Right hindlimb (tissue), 1 donor: ENCODE measurements around the gene PHETA1.

Experiments used
- DNase-seq: peaks from one replicate; pipeline ENCODE4 v3.0.0-alpha.2; 2018

The PHETA1 gene, protein sequence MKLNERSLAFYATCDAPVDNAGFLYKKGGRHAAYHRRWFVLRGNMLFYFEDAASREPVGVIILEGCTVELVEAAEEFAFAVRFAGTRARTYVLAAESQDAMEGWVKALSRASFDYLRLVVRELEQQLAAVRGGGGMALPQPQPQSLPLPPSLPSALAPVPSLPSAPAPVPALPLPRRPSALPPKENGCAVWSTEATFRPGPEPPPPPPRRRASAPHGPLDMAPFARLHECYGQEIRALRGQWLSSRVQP

DNA sequence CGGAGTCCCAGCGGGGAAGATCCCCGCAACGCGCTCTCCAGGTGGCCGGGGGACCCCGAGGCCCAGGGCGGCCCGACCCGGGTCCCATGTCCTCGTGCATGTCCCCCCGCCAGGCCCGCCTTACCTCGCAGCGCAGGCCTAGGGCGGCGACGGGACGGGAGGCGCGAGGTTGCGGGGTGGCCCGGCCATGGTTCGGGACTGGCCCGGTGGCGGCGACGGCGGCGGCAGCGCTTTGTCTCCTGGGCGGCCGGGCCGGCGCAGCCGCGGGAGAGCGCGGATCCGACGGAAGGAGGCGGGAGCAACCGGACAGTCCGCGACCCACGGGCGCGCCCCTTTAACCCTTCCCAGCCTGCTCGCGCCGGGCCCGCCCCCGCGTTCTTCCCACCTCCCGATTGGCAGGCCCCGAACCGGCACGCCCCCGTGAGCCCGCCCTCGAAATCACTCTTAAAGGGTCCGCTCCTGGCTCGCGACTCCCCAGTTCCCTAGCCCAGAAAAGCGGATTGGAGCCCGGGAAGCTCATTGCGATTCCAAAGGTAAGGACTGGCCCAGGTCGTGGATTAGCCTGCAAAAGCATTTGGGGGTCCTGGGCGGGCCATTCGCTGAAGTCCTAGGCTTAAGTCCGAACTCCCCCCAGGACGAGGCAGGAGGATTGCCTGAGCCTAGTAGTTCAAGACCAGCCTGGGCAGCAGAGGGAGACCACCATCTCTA is at the start of gene PHETA1:
PHETA1 (minus strand) TSS at position 308 of the 708 bp plus-strand sequence. CDS start 5,668 bp downstream, outside the sequence.
- DNase-seq, result peak; percentile 95

DNA sequence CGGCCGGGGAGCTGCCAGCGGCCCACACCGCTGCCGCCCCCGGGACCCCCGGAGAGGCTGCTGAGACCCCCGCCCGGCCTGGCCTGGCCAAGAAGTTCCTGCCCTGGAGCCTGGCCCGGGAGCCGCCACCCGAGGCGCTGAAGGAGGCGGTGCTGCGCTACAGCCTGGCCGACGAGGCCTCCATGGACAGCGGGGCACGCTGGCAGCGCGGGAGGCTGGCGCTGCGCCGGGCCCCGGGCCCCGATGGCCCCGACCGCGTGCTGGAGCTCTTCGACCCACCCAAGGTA is 49.6 kb upstream of the PHETA1 start:
- DNase-seq, result no peak

DNA sequence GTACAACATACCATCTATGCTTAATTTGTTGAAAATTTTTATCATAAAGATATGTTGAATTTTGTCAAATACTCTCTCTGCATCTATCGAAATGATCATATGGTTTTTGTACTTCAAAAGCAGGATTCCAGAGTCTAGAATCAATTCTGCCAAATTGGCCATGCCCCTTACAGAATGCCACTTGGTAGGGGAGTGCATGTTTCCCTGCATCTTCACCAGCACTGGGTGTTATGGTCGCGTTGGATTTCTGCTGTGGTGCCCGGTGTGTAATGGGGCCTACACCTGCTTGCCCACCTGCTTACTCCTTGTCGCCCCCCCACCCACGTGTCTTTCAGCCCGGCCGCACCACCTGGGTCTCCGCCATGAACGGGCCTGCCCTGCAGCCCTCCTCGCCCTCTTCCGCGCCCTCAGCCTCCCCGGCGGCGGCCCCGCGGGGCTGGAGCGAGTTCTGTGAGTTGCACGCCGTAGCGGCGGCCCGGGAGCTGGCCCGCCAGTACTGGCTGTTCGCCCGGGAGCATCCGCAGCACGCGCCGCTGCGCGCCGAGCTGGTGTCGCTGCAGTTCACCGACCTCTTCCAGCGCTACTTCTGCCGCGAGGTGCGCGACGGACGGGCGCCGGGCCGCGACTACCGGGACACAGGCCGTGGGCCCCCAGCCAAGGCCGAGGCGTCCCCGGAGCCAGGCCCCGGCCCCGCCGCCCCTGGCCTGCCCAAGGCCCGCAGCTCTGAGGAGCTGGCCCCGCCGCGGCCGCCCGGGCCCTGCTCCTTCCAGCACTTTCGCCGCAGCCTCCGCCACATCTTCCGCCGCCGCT is 49.1 kb upstream of the PHETA1 start:
- DNase-seq, result no peak

DNA sequence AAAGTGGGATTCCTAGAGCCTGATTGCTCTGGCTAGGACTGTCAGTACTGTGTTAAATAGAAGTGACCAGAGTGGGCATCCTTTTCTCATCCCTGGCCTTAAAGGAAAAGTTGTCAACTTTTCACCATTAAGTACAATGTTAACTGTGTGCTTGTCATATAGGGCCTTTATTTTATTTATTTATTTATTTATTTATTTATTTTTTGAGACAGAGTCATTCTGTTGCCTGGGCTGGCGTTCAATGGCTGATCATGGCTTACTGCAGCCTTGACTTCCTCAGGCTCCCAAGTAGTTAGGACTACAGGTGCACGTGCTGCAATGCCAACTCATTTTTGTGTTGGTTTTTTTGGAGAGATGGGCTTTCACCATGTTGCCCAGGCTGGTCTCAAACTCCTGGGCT is 48.4 kb upstream of the PHETA1 start:
- no peak for DNase-seq

DNA sequence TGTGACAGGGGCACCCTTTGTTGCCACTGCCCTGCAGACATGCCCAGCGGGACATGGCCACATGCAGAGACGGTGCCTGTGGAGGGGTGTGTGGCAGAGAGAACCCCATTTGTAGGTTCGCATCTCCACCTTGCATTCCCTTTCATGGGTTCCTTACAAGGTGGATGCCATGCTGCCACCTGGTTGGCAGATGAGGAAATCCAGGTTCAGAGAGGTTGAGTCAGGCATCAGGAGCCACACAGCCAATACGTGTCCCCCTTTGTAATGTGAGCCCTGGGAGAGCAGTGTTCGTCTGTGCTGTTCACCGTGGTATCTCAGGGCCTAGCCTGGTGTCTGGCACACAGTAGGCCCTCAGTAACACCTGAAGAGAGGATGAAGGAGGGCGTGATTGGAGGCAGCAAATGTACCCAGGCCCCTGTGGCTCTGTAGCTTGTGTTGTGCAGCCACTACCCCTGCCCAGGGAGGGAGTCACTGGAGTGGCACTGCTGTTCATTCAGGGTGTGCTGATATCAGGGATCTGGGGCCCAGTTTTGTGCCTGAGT is 45.9 kb upstream of the PHETA1 start:
- no peak for DNase-seq

DNA sequence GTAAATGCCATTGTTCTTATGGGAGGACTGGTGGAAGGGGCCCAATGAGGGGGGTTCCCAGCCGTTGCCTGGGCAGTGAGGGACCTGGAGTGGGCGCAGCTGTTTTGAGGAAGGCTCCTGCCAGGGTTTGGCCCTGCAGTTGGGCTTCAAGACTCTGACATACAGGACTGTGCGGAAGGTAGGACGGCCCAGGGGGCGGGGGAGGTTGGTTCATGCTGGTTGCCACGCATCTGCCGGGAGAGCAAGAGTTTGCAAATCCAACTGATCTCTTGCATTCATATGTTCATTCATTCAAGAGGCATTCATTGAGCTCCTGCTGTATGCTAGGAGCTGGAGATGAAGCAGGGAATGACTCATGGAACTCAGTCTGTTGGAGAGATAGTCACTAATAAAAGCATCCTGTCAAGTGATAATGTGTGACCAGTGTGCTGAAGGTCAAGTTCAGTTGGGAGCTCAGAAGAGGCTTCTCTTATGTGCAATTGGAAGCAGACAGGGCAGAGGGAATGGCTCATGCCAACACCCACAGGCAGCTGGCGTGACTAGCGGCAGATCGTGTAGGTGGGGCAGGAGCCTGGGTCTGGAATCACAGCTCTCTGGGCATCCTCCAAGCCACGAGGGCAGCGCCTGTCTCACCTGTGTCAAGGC is 44.7 kb upstream of the PHETA1 start:
- DNase-seq, result no peak

DNA sequence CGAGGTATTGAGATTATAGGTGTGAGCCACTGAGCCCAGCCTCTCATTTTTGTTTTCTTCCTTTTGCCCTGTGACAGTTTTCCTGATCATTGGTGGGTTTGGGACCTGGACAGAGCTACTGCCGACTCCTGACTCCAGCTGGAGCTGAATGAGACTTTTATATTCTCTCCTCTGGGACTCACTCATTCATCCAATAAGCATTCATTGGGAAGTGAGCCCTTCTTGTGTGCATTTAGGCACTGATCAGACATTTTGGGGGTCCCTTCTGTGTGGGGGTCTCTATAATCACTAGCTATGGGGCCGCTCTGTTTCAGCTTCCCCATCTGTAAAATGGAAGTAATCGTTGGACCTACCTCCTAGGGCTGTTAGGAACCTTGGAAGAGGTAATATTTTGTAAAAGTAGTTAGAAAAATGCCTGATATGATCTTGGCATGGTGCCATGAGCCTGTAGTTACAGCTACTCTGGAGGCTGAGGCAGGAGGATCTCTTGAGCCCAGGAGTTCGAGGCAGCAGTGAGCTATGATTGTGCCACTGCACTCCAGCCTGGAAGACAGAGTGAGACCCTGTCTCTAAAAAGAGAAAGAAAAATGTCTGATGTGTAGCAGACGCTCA is 44.0 kb upstream of the PHETA1 start:
- no peak for DNase-seq

DNA sequence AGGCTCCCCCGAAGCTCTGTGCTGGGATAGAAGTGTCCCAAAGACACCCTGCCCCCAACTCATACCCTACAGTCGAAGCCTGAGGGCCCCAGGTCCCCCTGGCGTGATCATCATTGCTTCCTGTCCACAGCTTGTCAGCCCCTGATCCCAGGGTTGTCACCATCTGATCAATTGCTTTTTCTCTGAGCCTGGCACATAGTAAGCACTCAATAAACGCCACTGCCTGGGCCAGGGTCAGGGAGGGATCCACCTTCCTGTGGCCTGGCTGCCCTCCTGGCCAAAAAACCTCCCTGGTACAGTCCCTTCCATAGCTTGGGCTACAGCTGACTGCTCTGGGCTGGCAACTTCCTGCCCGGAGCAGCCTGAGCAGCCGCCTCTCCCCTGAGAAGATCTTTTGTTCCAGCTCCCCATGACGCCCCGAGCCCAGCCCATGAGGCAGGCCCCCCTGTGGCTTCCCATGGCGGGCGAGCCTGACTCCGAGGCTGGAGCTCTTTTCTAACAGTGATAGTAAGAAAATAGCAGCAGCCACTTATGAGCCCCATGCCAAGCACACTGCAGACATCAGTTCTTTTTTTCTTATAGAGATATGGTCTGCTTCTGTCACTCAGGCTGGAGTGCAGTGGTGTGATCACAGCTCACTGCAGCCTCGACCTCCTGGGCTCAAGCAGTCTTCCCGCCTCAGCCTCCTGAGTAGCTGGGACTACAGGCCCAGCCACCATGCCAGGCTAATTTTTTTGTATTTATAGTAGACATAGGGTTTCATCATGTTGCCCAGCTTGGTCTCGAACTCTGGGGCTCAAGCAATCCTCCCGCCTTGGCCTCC is 43.3 kb upstream of the PHETA1 start:
- no peak for DNase-seq

DNA sequence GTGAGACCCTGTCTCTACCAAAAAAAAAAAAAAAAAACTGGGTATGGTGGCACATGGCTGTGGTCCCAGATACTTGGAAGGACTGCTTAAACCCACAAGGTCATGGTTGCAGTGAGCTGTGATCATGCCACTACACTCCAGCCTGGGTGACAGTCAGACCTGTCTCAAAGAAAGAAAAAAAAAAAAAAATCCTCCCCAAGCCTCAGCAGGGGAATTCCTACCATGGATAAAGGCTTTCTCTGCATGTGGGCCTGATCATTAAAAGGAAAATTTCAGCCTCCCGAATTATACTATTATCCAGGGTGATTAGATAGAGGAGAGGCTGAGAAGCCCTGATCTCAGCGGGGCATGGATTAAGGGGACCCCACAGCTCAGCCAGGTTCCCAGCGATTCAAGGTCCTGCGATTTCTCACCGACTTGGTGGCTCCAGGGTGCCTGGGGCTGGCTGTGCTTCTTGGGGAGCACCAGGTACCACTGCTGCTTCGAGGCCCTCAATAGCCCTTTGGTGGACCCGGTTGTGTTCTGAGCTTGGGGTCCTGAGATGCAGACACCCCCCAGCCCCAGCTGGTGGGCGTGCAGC is 42.4 kb upstream of the PHETA1 start:
- DNase-seq, result no peak

DNA sequence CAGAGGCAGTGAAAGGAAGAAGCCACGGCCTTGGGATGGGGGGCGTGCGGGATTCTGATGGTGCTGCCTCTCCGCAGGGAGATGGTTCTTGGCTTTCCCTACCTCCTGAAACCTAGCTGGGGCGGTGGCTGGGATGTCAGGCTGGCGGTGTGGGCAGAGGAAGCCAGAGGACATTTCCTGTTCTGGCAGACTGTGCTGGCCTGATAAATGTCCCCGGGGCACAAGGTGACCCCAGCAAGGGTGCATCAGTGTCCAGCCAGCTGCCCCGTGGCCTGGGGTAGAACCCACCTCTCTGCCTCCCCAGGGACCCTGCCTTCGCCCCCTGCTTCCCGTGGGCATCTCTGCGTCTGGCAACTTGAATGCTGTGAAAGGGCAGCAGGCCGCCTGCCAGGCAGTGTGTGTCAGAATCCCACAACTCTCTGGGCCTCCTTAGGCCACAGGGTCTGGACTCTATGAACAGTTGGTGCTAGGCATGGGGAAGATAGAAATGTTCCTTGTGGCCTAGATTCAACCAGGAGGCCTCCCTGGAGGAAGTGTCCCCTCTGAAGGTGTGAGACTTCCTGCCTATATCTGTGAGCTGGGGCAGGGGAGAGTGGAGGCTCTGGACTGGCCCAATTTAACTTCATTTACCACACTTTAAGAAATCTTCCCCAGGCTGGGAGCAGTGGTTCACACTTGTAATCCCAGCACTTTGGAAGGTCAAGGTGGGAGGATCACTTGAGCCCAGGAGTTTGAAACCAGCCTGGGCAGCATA is 41.7 kb upstream of the PHETA1 start:
- no peak for DNase-seq

DNA sequence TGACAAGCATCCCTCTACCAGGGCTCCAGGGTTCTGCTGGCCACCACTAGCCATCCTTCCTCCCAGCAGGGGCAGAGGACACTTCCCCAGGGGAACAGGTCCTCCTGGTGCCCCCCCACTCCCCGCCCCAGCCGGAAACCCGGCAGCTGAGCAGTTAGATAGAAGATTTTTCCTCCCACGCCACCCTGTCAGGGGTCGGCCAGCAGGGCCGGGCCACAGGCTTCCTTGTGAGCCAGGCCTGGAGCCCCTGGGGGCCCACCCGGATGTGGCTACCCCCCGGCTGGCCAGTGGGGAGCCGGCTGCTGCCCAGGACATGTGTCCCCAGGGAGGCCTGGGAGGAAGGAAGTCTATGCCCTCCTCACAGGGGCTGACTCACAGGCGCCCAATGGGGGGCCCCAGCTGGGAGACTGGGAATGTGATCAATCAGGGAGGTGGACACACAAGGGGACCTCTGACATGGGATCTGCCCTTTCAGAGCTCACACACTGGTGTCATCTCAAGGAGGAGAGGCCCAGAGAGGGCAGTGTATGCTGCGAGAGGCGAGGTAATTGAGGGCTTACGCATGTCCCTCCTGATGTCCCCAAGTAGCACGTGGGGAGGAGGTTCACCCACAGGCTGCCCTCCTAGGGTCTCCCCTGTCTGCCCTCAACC is 41.0 kb upstream of the PHETA1 start:
- DNase-seq, result peak; percentile 67

DNA sequence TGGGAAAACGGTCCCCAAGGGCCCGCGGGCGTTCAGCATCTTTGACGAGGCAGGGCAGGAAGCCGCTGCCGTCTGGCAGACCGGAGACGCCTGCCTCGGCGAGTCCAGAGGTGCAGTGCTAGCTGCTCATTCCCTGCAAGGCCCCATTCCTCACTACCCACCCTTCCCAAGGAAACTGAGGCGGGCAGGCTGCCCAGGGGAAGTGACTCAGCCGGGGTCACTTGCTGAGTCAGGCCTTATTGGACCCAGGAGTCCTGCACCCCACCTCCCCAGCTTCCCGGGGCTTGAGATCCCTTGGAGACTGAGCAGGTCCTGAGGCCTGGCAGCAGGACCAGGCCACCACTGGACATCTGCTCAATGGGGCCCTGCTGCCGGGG is 40.5 kb upstream of the PHETA1 start:
- no peak for DNase-seq

DNA sequence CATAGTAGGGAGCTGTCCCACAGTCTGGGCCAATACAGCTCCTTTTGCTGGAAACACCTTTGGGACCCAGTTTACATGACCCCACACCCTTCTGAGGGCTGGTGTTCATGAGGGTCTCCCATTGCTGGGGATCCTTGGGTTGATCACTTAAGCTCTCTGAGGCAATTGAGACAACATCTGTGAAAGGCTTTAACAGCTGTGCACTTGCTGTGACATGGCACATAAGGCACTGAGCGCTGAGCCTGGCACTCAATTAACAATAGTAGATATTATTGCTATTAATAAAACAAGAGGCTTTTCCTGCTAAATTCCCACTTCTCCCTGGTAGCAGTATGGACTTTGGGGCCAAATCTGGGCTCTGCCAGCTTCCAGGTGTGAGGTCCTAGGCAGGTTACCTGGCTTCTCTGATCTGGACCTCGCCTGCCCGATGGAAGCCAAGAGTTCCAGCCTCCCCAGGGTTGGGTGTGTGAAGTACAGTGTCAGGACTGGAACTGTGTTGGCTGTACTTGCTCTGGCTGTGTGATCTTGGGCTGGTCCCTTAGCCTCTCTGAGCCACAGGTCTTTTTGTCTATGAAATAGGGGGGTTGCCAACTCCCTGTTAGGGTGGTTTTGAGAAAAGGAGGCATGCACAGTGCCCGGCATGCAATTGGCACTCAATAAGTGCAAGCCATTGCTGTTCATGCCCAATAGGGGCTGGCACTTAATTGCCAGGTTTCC is 39.9 kb upstream of the PHETA1 start:
- no peak for DNase-seq

DNA sequence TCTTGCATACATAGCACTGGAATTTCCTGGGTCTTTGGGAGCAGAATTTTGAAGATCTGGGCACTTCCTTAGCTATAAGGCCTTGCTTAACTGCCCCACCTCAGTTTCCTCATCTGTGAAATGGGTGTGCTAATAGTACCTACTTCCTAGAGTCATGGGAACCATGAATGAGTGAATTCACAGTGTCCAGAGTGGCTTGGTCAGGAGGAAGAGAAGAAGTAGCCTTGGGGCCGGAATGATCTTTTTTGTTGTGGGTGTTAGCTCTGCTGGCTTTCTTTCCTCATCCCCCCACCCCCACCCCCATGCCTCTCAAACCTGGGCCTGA is 39.2 kb upstream of the PHETA1 start:
- no peak for DNase-seq

DNA sequence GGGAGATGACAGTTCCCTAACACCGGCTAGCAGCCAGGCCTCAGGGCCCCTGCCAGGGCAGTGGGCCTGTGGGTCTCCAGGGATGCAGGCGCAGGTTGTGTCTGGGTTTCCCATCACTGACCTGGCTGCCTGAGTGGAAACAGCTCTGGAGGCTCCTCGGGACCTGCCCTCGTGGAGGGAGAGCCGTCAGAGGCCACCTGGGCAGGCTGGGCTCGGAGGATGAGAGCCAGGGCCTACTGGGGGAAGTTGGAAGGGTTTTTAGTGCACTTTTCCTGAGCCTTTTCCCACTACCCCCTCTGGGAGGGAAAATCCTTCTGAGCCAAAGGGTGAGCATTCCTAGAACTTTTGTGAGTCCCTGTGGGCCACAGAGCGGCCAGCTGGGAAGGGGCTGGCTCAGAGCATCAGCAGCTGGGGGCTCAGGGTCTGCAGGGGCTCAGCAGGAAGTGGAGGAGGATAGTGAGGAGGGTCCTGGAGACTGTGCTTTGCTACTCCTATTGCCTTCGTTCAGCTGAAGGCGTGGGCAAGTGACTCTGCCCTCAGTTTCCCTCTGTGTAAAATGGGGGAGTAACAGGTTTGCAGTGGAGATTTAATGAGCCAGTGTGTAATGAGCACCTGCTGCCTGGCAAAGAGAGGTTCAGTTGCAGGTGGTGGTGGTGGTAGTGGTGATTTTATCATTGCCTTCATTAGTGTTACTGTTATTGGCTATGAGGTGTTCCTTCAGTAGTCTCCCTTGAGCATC is 38.7 kb upstream of the PHETA1 start:
- peak; percentile 66 for DNase-seq

DNA sequence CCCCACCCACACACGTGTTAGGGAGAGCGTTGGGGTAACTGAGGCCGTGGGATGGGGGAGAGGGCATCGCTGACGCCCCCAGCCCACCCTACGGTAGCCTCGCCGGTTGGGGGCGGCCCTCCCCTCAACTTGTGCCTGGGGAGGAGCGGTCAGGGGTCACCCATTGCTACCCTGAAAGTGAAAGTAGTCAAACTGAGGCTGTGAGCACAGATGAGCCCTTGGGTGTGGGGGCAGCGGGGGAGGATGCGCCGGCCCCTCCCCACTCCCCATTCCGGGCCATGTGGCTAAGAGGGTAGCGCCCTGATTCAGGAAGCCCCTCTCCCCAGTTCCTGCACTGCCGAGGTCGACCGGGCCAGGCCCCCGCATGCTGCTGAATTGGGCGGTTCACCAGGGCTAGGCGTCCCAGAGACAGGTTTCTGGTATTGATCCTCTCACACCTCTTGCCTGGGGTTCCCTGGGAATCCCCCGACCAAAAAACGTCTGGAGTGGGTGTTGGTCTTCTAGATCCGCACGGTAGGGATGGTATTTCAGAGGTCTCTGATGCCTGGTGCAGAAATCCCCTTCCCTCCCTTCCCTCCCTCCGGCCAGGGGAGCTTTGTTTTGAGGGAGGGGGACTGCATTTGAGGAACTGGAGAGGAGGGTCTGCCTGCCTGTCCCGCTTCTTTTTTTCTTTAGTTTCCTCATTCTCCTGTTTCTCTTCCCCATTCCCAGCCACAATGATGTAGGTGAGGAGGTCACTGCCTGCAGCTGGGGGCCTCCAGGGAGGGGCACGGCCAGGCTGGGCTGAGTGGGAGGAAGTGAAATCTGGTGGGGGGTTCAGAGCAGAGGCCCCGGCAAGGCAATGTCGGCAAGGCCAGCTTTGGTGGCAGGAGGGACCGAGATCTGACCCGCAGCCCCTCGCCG is 37.8 kb upstream of the PHETA1 start:
- no peak for DNase-seq

DNA sequence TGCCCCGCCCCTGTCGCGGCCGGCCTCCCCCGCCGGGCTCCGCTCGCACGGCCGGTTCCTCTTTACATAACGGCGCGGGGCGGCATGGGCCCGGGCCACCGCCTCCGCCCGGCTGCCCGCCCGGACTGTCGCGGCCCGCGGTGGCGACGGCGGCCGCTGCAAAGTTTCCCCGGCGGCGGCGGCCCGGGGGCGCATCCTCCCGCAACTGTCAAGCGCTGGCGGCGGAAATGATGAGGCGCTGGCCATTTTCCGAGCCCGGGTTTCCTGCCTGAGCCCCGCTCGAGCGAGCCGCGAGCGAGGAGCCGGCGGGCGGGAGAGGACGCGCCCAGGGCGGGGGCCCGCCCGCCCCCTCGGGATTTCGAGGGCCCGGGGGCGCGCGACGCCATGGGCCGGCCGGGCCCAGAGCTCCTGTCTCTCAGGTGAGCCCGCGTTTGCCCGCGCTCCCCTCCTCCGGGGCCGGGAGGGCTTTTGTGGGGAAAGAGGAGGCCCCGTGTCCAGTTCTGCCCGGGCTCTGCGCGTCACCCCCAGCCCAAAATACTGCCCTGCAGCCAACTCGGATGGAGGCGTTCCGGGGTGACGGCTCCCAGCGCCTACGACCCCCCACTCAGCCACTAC is 37.1 kb upstream of the PHETA1 start, which contains the start of gene SH2B3:
SH2B3 (plus strand) TSS at position 65 of the 615 bp plus-strand sequence. CDS start 12,223 bp downstream, outside the sequence.
- peak; percentile 81 for DNase-seq
